NCI-H2107 (cell line): ENCODE measurements around the gene PRSS57.
A peak's percentile ranks its signal among the peaks of the same experiment; 100 is the strongest.

Source experiments
- DNase-seq: peaks from one replicate; lab custom pipeline; 2025; lab: John Stamatoyannopoulos, UW

PRSS57 gene

GRCh38 chr19:694481-695351 is 536 bp downstream of the PRSS57 start:
- no peak for DNase-seq

- no peak for DNase-seq
Measured at GRCh38 chr19:690203-690602, 5.0 kb downstream of the PRSS57 start.

- no peak for DNase-seq
Measured at GRCh38 chr19:688992-689391, 6.3 kb downstream of the PRSS57 start.

GRCh38 chr19:688214-688613 is 7.0 kb downstream of the PRSS57 start:
- DNase-seq, result no peak

- no peak for DNase-seq
Measured at GRCh38 chr19:687569-688166, 7.6 kb downstream of the PRSS57 start.

GRCh38 chr19:686589-687297 is 8.5 kb downstream of the PRSS57 start:
- DNase-seq, result no peak

- DNase-seq, result no peak
Measured at GRCh38 chr19:685454-685931, 9.8 kb downstream of the PRSS57 start.

- DNase-seq, result no peak
Measured at GRCh38 chr19:682678-683320, 12.5 kb downstream of the PRSS57 start.

GRCh38 chr19:681029-682019 is 13.9 kb downstream of the PRSS57 start:
- DNase-seq, result no peak

- DNase-seq, result peak; percentile 87
Measured at GRCh38 chr19:680287-681028, 14.8 kb downstream of the PRSS57 start.

- no peak for DNase-seq
Measured at GRCh38 chr19:679418-680286, 15.6 kb downstream of the PRSS57 start.

GRCh38 chr19:678791-679388 is 16.4 kb downstream of the PRSS57 start:
- no peak for DNase-seq

- DNase-seq, result no peak
Measured at GRCh38 chr19:677601-678436, 17.4 kb downstream of the PRSS57 start.

GRCh38 chr19:677201-677600 is 18.1 kb downstream of the PRSS57 start:
- DNase-seq, result no peak

- no peak for DNase-seq
Measured at GRCh38 chr19:676339-677105, 18.7 kb downstream of the PRSS57 start, which contains the start of gene FSTL3. Gene FSTL3, plus strand, starts transcription at chr19:676392. Its CDS starts 32 bp downstream, at chr19:676424.

GRCh38 chr19:676007-676338 is 19.3 kb downstream of the PRSS57 start:
- no peak for DNase-seq
